ENCODE data around the gene ARPC1A.
"Not testable (repeated sequence)": the region's sequence is repeated elsewhere in the genome, so short reads cannot be mapped to it uniquely, and the experiment has no call there.

DNA sequence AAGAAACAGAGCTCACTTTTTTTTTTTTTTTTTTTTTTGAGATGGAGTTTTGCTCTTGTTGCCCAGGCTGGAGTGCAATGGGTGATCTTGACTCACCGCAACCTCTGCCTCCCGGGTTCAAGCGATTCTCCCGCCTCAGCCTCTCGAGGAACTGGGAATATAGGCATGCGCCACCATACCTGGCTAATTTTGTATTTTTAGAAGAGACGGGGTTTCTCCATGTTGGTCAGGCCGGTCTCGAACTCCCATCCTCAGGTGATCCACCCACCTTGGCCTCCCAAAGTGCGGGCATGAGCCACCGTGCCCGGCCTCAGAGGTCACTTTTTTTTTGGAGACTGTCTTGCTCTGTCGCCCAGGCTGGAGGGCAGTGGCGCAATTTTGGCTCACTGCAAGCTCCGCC lies 32.8 kb downstream of the ARPC1A start:
- TF ChIP-seq, protein P1, sequence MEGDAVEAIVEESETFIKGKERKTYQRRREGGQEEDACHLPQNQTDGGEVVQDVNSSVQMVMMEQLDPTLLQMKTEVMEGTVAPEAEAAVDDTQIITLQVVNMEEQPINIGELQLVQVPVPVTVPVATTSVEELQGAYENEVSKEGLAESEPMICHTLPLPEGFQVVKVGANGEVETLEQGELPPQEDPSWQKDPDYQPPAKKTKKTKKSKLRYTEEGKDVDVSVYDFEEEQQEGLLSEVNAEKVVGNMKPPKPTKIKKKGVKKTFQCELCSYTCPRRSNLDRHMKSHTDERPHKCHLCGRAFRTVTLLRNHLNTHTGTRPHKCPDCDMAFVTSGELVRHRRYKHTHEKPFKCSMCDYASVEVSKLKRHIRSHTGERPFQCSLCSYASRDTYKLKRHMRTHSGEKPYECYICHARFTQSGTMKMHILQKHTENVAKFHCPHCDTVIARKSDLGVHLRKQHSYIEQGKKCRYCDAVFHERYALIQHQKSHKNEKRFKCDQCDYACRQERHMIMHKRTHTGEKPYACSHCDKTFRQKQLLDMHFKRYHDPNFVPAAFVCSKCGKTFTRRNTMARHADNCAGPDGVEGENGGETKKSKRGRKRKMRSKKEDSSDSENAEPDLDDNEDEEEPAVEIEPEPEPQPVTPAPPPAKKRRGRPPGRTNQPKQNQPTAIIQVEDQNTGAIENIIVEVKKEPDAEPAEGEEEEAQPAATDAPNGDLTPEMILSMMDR (IDR thresholded peaks at IDR 0.05): not testable (repeated sequence)
- not testable (repeated sequence) for TF ChIP-seq EZH2phosphoT487 (IDR thresholded peaks at IDR 0.05)
